K562 (cell line): ENCODE results near the gene ZSCAN12. TPM values are rescaled to one million over a fixed set of nuclear protein-coding genes. Genes with fewer than 3 reads are reported as not detected.

Experiments
- ATF1 ChIP-seq, 2 experiments: fragments of 450-650 bp in 1 of 2; IDR thresholded peaks; 2 replicates each; pipeline ENCODE4 v1.6.1; 2016; ENCODE audit warnings: missing compliant biosample characterization in 1 of 2, missing genetic modification characterization in 1 of 2
- CBX3 ChIP-seq, 2 experiments: IDR thresholded peaks; 1 replicate in 1 of 2; 2 replicates in 1 of 2; pipeline ENCODE4 v1.6.1; 2012; ENCODE audit warnings: inconsistent platforms in 2 of 2, low read length in 2 of 2, borderline replicate concordance in 1 of 2, control low read depth in 1 of 2
- FUS ChIP-seq: fragments of 200-400 bp; formaldehyde crosslinking; optimal IDR thresholded peaks from 2 replicates; pipeline ENCODE3; 2017; ENCODE audit warnings: low read depth, low read length
- HMG20B ChIP-seq: fragments of 250-450 bp; sonication (Bioruptor Pico); IDR thresholded peaks from 2 replicates; pipeline ENCODE4 v1.5.0; 2021; ENCODE audit warnings: mild to moderate bottlenecking
- MNT ChIP-seq, 2 experiments: fragments of 450-650 bp; conservative IDR thresholded peaks; 2 replicates each; pipeline ENCODE4 v1.6.1; 2017; ENCODE audit warnings: mild to moderate bottlenecking in 2 of 2, moderate library complexity in 2 of 2
- MTA2 ChIP-seq: fragments of 450-650 bp; IDR thresholded peaks from 2 replicates; pipeline ENCODE4 v1.6.1; 2016; ENCODE audit warnings: low read depth
- PHB2 ChIP-seq: fragments of 450-650 bp; IDR thresholded peaks from 2 replicates; pipeline ENCODE4 v1.6.1; 2017; ENCODE audit warnings: low read depth
- PRPF4 ChIP-seq: fragments of 200-400 bp; formaldehyde crosslinking; IDR thresholded peaks from one replicate; pipeline ENCODE4 v1.6.1; 2017; ENCODE audit warnings: low read length, low read depth, mild to moderate bottlenecking; ENCODE audit not compliant: insufficient read depth, poor library complexity, severe bottlenecking
- SMARCB1 ChIP-seq: IDR thresholded peaks from 2 replicates; pipeline ENCODE4 v1.6.1; 2011; ENCODE audit warnings: improper control_type of control experiment, low read depth; ENCODE audit not compliant: insufficient read length
- TARDBP ChIP-seq: fragments of 450-650 bp; IDR thresholded peaks from 2 replicates; pipeline ENCODE4 v1.6.1; 2016
- ZFP91 ChIP-seq: sonication (generic); formaldehyde crosslinking; IDR thresholded peaks from 2 replicates; pipeline ENCODE4 v1.8.0; 2022; ENCODE audit warnings: mild to moderate bottlenecking, missing genetic modification reagents
- ZNF407 ChIP-seq: fragments of 450-650 bp; IDR thresholded peaks from 2 replicates; pipeline ENCODE4 v1.6.1; 2016; ENCODE audit warnings: low read depth
- ZNF696 ChIP-seq: fragments of 250-450 bp; sonication (Bioruptor Pico); conservative IDR thresholded peaks from 2 replicates; pipeline ENCODE4 v1.4.0; 2020; ENCODE audit warnings: mild to moderate bottlenecking, moderate library complexity
- ZNF764 ChIP-seq: fragments of 250-450 bp; sonication (Bioruptor Pico); IDR thresholded peaks from 2 replicates; pipeline ENCODE4 v1.4.0; 2020; ENCODE audit warnings: low read depth, mild to moderate bottlenecking, moderate library complexity
- polyA plus RNA-seq, 8 experiments: library from polyadenylated mRNA; depleted of rRNA in 4 of 8; stranded (reverse) in 5 of 8; unstranded in 3 of 8; fragments of >200 nt; fragmentation: Nextera tagmentation in 2 of 8; fragmentation: Illumina TruSeq in 1 of 8; extraction: Ambion mirVana in 2 of 8; extraction: Trizol in 1 of 8; gene quantifications; 2 replicates each; pipeline versions ENCODE4 v1.2.1 to v1.2.3, GENCODE V29; 2011 to 2014; ENCODE audit warnings: inconsistent platforms in 1 of 8, missing spikeins in 1 of 8
- total RNA-seq, 7 experiments: library from RNA; depleted of rRNA in 6 of 7; stranded (reverse); fragments of >200 nt in 6 of 7; fragmentation: Illumina TruSeq in 2 of 7; extraction: Trizol in 2 of 7; gene quantifications; 2 replicates each; pipeline versions ENCODE4 v1.2.1 to v1.2.3, GENCODE V29; 2011 to 2021; ENCODE audit warnings: low replicate concordance in 1 of 7

Gene ZSCAN12
- total and polyA plus RNA-seq, 9 of the 15 experiments (the other 6 are each of a cell fraction or from before 2014, with no cell fraction given), result 2.5 to 19.6 (median 12.5) TPM

GRCh38 chr6:28336284-28337120, 63.0 kb downstream of the ZSCAN12 start (continued):
- TF ChIP-seq PHB2 (0 out of 2 replicates have a peak, but pooled peaks have one; percentile 1), MNT (conservative IDR thresholded peaks at IDR 0.05) (peak in 1 of 2 experiments; percentile 57; a peak in 2 of 4 replicates), MTA2 (no peak; the same call in 1 of the 2 replicates), FUS (no peak), SMARCB1 (no peak), ZNF764 (CRISPR knock-in tag) (no peak), ZNF407 (no peak), CBX3 (IDR thresholded peaks at IDR 0.05; ENCODE audit: borderline replicate concordance in 1 of 2, low read length in 2 of 2) (no peak), ZNF696 (CRISPR knock-in tag) (no peak), TARDBP (no peak), ATF1 (CRISPR knock-in tag; IDR thresholded peaks at IDR 0.05) (no peak), ATF1 (tag; IDR thresholded peaks at IDR 0.05) (0 out of 2 replicates have a peak, but pooled peaks have one; percentile 61), PRPF4 (no peak), HMG20B (CRISPR knock-in tag) (0 out of 2 replicates have a peak, but pooled peaks have one; percentile 80), ZFP91 (CRISPR knock-in tag) (no peak)
